Hematopoietic multipotent progenitor cell treated with erythropoietin and hydrocortisone succinate and interleukin-3 and kit ligand, for 17 days (in vitro differentiated cells): ENCODE results near the gene KISS1R.

ENCODE experiments used
- DNase-seq: peaks from one replicate; pipeline ENCODE4 v3.0.0-alpha.2; 2015; ENCODE audit warnings: low spot score

Gene KISS1R

DNA sequence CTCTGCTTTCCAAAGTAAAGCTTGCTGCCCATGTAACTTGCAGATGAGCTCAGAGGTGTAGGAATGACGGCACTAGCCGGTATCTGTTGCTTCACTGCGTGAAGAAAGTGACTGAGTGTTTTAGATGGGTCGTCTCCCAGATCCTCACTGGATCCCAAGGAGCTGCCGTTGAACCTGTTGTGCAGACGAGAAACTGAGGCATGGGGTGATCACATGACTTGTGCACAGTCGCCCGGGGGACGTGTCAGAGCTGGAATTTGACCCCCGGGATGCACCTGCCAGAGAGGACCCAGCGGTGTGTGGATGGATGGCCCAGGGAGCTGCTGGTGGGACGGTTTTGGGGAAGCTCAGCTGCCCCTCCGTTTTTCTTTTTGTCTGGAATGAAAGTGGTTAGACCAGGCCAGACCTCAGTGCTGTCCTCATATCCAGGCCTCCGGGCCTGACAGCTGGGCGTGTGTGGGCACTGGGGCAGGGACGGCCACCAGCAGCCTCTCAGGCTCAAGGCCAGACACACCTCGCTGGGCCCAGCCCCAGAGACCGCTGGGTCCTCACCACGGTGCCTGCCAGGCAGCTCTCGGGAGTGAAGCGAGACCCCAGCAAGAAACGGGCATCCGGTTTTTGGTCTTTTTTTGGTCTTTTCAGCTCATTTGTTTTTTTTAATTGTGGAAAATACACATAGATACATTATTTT is 21.2 kb downstream of the KISS1R start:
- no peak for DNase-seq

DNA sequence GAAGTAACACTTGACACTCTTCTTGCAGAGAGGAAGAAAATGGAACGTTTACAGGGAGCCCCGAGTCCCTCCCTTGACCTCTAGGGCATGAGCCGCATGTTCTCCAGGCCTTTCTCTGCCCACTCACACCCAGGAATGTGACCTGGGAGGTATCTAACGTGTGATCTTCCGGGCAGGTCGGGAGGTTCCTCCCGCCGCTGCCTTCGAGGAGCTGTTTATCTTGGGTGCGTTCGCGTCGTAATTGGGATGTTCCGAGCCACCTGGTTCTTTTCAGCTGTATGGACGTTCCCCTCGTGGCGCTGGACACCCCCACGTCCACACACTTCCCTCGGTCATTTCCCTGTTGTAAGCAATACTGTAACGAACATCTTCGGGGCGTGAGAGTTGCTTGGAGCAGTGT is 22.3 kb downstream of the KISS1R start:
- no peak for DNase-seq

DNA sequence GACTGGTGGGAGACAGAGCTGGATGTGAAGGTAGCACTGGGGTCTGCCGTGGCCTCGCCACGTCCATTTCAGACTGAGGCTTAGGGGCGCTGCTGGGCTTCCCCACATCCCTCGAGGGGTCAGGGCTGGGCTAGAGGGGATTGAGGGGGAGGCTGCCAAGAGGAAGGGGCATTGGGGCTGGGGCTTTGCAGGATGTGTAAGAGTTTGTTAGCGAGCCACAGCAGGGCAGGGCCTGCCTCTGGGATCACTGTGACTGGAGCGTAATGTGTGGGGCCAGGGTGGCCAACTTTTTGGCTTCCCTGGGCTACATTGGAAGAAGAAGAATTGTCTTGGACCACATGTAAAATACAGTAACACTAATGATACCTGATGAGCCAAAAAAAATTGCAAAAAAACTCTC is 22.8 kb downstream of the KISS1R start:
- no peak for DNase-seq

DNA sequence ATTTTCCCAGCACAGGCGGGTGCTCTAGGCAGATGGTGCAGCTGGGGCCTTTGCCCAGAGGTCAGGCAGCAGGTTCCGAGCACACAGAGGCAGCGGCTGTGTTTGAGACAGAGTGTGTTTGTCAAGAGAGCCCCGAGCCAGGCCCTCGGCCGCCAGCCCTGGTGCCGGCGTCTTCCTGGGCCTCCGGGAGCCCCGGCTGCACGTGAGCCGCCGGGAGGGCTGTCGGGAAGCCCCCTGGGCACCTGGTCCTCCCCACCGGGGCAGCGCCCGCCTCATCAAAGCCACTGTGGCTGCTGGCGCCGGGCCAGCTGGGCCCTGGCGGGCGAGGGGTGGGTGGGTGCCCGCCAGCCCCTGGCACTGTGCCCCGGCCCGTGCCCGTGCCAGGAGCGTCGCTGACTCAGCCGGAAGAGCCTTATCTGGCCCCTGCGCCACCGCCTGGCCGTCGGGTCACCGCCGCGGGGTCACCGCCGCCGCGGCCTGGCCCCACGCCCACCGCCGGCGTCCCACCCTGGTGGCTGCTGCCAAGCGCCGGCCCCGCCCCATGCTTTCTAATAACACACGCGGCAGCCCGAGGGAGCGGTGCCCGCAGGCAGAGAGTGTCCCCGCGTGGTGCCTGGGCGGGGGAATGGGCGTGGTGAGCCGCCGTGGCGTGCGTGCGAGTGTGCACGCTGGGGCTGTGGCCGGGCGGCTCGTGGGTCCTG is 23.6 kb downstream of the KISS1R start:
- DNase-seq, result peak; percentile 95

DNA sequence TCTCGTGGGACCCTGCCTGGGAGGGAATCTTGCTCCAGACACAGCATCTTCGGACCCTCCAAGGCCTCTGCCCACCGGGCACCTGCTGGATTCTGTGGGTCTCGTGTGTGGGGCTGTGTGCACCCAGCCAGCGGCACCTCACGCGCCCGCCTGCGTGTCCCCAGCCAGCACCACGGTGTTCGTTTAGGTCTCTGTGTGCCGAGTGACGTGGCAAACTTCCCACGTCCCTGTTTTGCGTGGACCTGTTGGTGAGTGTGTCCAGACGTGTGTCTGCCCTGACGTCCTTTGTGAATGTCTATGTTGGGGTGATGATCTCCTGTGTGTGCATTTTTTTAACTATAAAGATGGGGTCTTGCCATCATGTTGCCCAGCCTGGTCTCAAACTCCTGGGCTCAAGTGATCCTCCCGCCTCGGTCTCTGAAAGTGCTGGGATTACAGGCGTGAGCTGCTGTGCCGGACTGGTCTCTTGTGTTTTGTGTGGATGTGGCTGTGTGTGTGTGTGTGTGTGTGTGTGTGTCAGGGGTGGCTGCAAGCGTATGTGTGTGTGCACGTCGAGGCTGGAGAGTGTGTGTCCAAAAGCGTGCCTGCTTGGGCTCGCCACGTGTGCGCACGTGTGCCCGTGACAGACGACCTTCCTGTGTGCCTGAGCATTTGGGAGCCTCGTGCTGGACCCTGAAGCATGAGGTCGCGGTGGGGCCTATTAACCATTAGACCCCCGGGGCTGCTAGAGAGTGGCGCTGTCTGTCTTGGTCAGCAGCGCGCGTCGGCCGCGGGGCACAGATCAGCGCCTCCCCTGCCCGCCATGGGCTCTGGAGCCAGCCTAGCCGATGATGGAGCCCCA is 24.4 kb downstream of the KISS1R start:
- no peak for DNase-seq

DNA sequence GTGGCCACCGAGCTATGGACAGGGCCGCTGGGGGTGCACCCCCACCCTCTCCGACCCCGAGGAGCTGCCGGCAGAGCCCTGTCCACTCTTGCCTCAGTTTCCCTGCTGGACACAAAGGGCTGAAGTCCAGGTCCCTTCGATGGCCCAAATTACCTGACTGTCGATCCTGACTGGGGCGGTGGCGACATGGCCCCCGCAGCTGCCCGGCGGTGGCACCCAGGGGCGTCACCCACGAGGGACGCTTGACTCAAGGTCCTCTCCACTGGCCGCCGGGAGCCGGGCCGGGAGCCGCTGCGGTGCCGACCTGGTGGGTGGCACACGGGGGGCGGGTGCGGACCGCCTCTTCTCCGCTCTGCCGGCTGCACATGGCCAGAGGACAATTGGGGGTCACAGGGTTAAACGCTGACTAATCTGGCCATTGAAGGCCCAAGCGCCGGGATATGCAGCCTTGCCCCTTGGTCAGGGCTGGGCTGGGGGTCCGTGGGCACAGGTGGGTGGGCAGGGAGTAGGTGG is 25.1 kb downstream of the KISS1R start:
- DNase-seq, result no peak

DNA sequence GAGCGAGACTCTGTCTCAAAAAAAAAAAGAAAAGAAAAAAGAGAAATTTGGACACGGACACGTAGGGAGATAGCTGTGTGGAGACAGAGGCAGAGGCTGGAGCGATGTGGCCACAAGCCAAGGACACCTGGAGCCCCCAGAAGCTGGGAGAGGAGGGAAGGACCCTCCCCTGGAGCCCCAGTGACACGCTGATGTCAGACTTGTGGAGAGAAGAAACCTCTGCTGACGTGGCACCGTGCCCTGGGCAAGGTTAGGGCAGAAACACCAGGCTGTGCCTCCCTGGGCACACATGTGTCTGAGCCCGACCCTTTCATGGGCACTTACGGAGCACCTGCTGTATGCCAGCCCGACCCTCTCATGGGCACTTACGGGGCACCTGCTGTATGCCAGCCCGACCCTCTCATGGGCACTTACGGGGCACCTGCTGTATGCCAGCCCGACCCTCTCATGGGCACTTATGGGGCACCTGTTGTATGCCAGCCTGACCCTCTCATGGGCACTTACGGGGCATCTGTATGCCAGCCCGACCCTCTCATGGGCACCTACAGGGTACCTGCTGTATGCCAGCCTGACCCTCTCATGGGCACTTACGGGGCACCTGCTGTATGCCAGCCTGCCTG is 26.5 kb downstream of the KISS1R start:
- no peak for DNase-seq

DNA sequence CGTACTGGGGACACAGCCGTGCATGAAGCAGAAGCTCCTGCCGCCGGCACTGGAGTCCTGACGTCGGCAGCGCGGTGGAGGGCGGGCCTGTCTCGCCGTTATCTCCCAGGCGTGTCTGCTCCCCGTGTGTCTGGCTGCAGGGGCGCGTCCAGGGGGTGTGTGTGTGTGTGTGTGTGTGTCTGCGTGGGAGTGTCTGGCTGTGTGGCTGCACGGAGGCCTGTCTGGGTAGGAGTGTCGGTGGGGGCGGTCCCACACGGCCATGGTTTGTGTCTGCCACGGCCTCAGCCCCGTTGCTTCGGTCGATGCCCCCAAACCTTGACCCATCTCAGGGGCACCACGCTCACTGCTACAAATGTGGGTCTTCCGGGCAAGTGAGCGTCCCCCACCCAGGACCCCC is 27.0 kb downstream of the KISS1R start:
- peak; percentile 87 for DNase-seq

DNA sequence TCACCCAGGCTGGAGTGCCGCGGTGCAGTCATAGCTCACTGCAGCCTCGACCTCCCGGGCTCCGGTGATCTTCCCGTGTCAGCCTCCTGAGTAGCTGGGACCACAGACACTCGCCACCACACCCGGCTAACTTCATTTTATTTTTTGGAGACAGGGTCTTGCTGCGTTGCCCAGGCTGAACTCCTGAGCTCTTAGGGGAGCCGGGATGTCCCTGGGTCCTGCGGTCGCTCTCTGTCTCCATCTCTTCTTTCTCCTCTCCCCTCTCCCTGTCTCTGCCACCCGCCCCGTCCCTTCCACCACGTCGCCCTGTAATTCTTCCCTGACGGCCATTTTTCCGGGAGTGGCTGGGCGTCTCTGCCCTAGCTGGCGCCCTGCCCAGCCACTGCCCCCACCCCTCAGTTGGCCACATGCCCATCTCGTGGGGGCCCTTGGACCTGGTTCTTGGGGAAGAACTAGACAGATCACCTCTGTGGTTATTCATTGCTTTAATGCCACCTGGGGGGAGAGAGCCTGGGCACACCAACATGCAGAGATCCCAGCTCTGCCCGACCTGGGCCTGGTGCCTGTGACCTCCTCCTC is 27.6 kb downstream of the KISS1R start:
- DNase-seq, result peak; percentile 49

DNA sequence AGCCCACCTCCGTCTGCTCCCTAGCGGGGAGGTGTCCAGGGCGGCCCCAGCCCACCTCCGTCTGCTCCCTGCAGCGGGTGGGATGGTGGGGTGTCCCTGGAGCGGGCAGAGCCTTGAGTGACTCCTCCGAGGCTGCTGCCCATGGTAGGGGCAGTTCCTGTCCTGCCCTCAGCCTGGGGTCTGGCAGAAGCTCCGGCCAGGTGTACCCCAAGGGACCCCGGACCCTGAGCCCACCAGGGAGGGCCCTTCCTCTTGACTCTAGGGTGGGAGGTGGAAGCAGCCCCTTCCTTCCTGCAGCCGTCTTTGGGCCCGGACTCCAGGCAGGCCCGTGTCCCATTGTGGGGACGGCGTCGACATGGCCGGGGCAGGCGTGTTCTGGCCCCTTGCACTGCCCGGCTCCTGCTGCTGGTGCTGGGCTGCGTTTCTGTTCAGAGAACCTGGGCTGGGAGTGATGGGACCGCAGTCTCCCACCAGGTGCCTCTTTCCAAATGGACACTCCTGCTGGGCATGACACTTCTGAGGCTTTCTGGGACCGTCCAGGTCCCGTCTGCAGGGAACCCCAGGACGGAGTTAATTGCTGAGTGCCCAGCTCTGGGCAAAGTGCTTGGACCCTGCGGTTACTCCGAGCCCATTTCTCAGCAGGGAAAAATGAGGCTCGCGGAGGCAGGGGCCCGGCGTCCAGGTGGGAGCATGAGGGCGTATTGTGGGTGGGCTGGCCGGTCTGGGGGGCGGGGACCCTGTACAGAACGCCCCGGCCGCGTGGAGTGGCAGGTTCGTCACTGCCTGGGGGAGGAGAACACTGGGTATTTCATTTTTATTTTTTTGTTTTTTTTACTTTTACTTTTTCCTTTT is 28.5 kb downstream of the KISS1R start:
- no peak for DNase-seq

DNA sequence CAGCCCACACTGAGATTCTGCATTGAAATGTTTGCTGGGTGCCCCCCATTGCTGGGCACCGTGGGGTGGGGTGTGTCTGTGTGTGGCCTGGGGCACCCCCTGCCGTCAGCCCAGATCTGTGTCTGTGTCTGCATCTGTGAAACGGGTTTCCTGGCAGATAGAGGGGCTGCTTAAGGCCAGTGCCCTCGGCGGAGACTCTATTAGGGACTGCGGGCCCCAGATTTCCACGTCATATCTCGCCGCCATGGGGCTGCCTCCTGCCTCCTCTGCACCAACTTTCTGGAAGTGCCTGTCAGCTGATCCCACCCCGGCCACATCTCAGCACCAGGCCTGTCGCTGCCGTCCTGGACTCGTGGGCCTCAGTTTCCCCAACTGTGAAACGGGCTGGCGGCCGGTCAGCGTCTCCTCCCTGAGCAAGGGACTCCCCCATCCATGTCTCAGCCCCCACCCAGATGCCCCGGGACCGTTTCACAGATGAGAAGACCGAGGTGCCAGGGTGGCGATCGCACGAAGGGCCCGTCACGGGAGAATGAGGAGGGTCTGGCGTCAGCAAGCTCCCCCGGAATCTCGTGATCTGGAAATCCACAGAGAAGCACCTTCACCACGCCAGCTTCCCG is 30.1 kb downstream of the KISS1R start:
- DNase-seq, result no peak

DNA sequence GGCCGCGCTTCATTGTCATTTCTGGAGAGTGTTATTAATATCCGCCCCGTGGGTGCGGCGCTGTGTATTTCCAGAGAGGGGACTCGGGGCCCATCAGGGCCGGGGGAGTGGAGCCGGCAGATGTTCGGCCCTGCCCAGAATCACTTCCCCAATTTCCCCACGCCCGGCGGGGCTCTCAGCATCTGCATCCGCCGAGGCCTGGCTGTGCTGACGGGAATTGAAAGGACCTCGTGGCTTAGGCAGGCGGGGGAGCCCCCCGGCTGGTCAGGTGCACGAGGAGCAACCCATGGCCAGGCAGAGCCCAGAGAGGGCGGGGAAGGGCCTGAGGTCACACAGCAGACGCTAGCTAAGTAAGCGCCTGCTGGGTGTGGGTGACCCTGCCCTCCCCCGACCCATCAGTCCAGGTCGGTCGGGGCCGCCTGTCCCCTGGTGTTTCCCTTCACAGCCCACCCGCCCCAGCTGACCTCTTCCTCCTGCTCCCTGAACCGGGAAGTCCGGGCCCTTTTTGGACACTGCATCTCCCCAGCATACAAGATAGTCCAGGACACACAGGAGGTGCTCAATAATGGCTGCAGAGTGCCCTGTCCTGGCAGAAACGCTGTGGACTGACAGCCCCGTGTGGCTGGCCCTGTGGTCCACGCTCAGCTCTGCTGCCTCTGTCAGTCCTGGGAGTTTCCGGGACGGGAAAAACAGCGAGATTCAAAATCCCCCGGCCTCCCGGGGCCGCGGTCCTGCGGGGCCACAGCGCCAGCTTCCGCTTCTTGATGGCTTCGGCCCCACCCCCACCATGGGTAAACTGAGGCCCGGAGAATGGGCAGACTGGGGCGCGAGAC is 30.8 kb downstream of the KISS1R start:
- no peak for DNase-seq

DNA sequence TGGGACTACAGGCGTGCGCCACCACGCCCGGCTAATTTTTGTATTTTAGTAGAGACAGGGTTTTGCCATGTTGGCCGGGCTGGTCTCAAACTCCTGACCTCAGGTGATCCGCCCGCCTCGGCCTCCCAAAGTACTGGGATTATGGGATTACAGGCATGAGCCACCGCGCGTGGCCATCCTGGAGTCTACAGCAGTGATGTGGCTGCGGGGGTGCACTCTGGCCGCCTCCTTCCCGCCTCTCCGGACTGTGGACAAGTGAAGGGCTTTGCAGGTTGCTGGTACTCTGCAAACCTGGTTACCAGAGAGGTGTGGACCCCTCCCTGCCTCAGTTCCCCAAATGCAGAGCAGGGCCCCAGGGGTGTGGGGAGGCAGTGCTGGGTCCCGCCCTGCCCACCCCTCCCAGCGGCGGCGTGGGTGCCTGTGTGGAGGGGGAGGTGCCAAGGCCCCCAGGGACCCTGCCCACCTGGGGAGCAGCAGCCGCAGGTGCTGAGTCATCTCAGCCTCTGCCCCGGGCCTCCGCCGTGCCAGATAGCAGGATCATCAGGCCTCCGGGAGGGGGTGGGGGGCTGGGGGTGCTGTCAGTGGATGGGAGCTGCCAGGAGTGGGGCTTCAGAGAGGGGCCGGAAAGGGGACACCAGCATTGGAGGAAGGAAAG is 31.8 kb downstream of the KISS1R start:
- no peak for DNase-seq

DNA sequence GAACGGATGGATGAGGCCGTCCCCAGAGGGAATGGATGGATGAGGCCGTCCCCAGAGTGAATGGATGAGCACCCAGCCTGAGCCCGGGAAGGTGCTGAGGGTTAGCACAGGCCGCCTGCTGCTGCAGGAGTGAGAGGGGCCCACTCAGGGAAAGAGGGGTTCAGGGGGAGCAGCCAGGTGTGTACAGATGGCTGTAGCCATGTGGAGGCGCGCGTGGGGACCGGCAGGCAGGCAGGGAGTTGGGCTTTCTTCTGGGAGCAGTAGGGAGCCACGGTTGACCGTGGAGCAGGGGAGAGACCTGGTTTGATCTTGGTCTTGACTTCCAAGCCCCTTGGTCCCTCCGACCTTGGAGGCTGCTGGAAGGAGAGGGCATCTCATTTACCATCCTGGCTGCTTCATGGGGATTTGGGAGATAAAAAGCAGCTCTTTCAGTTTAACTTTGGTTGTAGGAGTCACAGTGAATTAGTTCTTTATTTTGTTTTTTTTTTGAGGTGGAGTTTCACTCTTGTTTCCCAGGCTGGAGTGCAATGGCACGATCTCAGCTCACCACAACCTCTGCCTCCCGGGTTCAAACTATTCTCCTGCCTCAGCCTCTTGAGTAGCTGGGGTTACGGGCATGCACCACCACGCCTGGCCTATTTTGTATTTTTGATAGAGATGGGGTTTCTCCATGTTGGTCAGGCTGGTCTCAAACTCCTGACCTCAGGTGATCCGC is 33.4 kb downstream of the KISS1R start:
- DNase-seq, result no peak

DNA sequence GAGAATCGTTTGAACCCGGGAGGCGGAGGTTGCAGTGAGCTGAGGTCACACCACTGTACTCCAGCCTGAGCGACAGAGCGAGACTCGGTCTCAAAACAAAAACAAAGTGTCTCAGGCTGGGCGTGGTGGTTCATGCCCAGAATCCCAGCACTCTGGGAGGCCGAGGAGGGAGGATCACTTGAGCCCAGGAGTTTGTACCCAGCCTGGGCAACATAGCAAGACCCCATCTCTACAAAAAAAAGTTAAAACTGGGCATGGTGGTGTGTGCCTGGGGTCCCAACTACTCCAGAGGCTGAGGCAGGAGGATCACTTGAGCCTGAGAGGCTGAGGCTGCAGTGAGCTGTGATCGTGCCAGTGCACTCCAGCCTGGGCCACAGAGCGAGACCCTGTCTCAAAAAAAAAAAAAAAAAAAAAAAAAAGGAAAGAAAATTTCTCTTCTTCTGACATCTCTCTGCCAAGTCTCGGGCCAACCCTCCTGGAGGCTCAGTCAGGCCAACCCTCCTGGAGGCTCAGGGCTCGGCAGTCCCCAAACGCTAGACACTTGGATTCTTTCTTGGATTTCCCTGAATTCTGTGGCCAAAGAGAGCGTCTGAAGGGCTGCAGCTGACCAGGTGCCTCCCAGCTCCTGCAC is 35.0 kb downstream of the KISS1R start:
- DNase-seq, result no peak

DNA sequence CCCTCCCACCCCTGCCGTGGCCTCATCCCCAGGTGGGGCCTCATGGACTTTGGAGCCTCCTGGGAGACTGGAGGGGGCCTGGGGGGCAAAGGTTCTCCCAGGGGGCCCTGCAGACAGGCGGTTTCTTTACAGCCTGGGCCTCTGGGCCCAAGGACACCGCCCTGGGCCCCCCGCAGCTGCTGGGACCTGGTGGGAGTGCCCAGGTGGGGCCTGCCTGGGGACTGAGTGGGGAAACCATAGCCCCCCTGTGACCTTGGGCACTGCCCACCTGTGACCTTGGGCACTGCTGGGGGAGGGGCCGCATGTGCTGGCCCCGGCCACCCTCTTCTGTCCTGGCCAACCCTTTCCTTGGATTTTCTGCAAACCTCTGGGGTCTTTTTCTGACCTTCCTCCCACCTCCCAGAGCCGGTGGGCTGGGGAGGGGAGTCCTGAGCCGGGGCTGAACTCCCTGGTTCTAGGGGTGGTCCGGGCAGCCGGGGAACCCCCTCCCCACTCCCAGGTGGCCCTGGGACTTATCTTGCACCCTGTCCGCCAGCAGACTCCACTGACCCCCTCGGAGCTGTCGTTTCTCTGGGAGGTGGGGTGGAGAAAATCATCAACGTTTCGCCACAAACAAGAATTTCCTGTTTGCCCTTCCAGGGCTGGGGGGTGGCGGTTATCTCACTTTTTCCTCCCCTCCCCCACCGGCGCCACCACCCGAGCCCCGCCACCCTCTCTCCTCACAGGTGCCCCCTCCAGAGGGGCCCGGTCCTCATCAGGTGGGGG is 35.7 kb downstream of the KISS1R start:
- DNase-seq, result no peak
